ENCODE measurements around the gene U2AF2. TPM values are rescaled to one million over a fixed set of nuclear protein-coding genes. Genes with fewer than 3 reads are reported as not detected.

The U2AF2 gene
- total RNA-seq, 1 experiment from 2014 or later = 343 TPM

DNA sequence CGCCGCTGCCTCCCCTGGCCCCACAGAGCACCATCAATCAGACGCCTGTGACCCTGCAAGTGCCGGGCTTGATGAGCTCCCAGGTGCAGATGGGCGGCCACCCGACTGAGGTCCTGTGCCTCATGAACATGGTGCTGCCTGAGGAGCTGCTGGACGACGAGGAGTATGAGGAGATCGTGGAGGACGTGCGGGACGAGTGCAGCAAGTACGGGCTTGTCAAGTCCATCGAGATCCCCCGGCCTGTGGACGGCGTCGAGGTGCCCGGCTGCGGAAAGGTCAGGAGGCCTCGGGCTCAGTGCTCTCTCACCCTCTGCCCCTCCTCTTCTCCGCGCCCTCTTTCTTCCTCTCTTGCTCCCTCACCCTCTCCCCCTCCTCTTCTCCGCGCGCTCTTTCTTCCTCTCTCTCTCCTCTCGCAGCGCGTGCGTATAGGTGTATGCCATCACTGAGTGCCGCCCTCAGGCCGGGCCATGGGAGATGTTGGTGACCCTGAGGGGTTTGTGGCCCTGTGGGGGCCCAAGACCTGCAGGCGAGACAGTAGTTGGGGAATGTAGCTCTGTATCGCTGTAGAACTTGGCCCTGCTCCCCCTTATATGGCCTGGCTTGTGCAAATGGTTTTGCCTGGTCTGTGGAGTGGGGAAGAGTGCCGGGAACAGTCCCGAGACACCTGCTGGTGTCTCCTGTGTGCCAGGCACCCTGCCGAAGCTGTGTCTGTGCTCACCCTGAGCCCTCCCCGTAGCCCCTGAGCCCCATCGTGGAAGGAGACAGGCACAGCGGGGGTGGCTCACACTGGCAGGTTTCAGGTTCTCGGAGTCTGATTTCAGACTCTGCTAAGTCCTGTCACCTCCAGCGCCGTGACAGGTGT, 14.8 kb downstream of the U2AF2 start:
- intact Hi-C loops (cut with micrococcal nuclease) = loop anchor here (2.0 kb wide), 1 partner anchor 13 kb away; no protein-coding TSS in a partner anchor
- TSS peak; percentile 15 for BruUV-seq (replicated peaks)
- no peaks in the 10 kb centered on the region for H3K9me2 ChIP-seq (replicated peaks; ENCODE audit: low read length)
- ChIA-PET POLR2A (ENCODE audit: unreplicated experiment) (no interaction called here), CTCF (no interaction called here)
- H3K9ac ChIP-seq (ENCODE audit: low read length) = no peak overlapping the region
- peaks cover 43% of the 10 kb centered on the region for H4K20me1 ChIP-seq (ENCODE audit: low read length)
- ATAC-seq (no peak), DNase-seq (no peak)
- H3K27ac ChIP-seq (ENCODE audit: low read length) = no peak overlapping the region
- H3K79me2 ChIP-seq (ENCODE audit: low read length) = peaks cover 87% of the 10 kb centered on the region
- no peak overlapping the region for H3K4me2 ChIP-seq (ENCODE audit: low read length)
- no peak overlapping the region for H2AFZ ChIP-seq (ENCODE audit: low read length)
- no peaks in the 10 kb centered on the region for H3K27me3 ChIP-seq (ENCODE audit: low read length)
- H3K36me3 ChIP-seq (ENCODE audit: low read depth, low read length) = peaks cover 56% of the 10 kb centered on the region
- peaks cover 12% of the 10 kb centered on the region for H3F3A ChIP-seq (ENCODE audit: low read length, unreplicated experiment)
- H3K4me1 ChIP-seq (ENCODE audit: insufficient read depth, low read length) = peaks cover 5% of the 10 kb centered on the region; the same call in 1 of the 2 replicates
- H3K4me3 ChIP-seq (ENCODE audit: low read length) = no peak overlapping the region
- TF ChIP-seq EZH2phosphoT487 (IDR thresholded peaks at IDR 0.05; ENCODE audit: borderline replicate concordance, low read length) (no peak), CTCF (conservative IDR thresholded peaks at IDR 0.05; ENCODE audit: low read depth, low read length) (no peak), EZH2 (IDR thresholded peaks at IDR 0.05; ENCODE audit: low read length, unreplicated experiment) (no peak)
- H3K9me3 ChIP-seq (ENCODE audit: low read length) = no peaks in the 10 kb centered on the region

DNA sequence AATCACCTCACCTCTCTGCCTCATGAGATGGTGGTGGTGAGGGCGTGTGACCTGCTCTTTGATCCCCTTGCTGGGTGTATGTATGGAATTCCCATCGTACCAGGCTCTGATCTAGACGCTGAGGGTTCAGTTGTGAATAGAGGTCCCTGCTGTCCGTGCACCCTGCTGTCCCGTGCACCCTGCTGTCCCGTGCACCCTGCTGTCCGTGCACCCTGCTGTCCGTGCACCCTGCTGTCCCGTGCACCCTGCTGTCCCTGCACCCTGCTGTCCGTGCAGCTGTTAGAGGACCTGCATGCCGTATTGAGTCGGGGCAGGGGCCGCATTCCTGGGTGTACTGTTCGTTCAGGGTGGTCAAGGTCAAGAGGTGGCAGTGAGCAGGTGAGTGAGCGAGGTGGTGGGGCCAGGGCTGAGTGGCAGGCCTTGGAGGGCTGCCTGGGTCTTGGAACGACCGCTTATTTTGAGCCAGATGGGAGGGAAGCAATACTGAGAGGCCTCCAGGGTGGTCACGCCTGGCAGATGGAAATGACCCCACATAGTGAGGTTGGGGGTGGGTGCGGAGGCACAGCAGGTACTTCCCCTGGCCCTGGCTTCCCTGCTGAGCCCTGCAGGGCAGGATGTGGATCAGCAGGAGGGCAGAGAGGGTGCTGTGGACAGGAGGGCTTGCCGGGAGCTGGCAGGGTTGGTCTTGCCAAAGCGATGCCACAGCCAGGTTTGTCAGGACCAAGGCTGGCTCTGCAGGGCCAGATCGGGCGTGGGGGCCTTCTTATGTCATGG, 15.6 kb downstream of the U2AF2 start:
- Histone ChIP-seq H3K27me3 (ENCODE audit: low read length) (no peaks in the 10 kb centered on the region), H4K20me1 (ENCODE audit: low read length) (peaks cover 43% of the 10 kb centered on the region), H3K36me3 (ENCODE audit: low read depth, low read length) (peaks cover 53% of the 10 kb centered on the region), H2AFZ (ENCODE audit: low read length) (no peak overlapping the region), H3K4me3 (ENCODE audit: low read length) (no peak overlapping the region), H3K9me2 (replicated peaks; ENCODE audit: low read length) (no peaks in the 10 kb centered on the region), H3K9ac (ENCODE audit: low read length) (no peak overlapping the region), H3F3A (ENCODE audit: low read length, unreplicated experiment) (peaks cover 12% of the 10 kb centered on the region), H3K9me3 (ENCODE audit: low read length) (no peaks in the 10 kb centered on the region), H3K4me2 (ENCODE audit: low read length) (no peak overlapping the region), H3K4me1 (ENCODE audit: insufficient read depth, low read length) (peaks cover 5% of the 10 kb centered on the region; the same call in 1 of the 2 replicates), H3K79me2 (ENCODE audit: low read length) (peaks cover 85% of the 10 kb centered on the region), H3K27ac (ENCODE audit: low read length) (no peak overlapping the region)
- TF ChIP-seq EZH2phosphoT487 (IDR thresholded peaks at IDR 0.05; ENCODE audit: borderline replicate concordance, low read length) (no peak), EZH2 (IDR thresholded peaks at IDR 0.05; ENCODE audit: low read length, unreplicated experiment) (no peak), CTCF (conservative IDR thresholded peaks at IDR 0.05; ENCODE audit: low read depth, low read length) (no peak)
- CTCF ChIA-PET = no interaction called here
- intact Hi-C loops (cut with micrococcal nuclease) = loop anchor here (2.0 kb wide), 1 partner anchor 14 kb away; no protein-coding TSS in a partner anchor
- POLR2A ChIA-PET (ENCODE audit: unreplicated experiment) = interaction anchor here (0.6 kb wide), 1 partner anchor 112 kb away, joined by 10 read pairs; no protein-coding TSS in a partner anchor
- no TSS peak for BruUV-seq (replicated peaks)
- ATAC-seq (no peak), DNase-seq (no peak)
